HEK293 (cell line): ENCODE data around the gene CLDN18.

Experiments
- CTCF ChIA-PET: fragments of 350-600 bp; formaldehyde crosslinking; extraction: SDS; loops from one replicate; lab custom pipeline; 2021; ENCODE audit warnings: antibody characterized with exemption; lab: Yijun Ruan, JAX
- POLR2A ChIA-PET: fragments of 300-600 bp; formaldehyde crosslinking; extraction: SDS; loops from one replicate; lab custom pipeline; 2020; ENCODE audit warnings: antibody characterized with exemption, inconsistent platforms; lab: Yijun Ruan, JAX
- H3K27ac ChIP-seq: fragments of 200-500 bp; sonication (Bioruptor generic); 2 replicates; pipeline ENCODE4 v1.5.1; 2014; ENCODE audit warnings: low read depth, low read length, control low read depth, inconsistent platforms; ENCODE audit errors: extremely low read depth
- H3K36me3 ChIP-seq, 2 experiments: fragments of 200-500 bp in 1 of 2; sonication (Bioruptor generic) in 1 of 2; 1 replicate in 1 of 2; 2 replicates in 1 of 2; pipeline ENCODE4 v1.5.1; 2014 to 2017; ENCODE audit warnings: inconsistent platforms in 2 of 2, low read length in 2 of 2; ENCODE audit not compliant: control insufficient read depth in 2 of 2, insufficient read depth in 1 of 2
- H3K4me1 ChIP-seq: fragments of 200-500 bp; sonication (Bioruptor generic); 2 replicates; pipeline ENCODE4 v1.5.1; 2014; ENCODE audit warnings: mild to moderate bottlenecking, low read length, inconsistent platforms; ENCODE audit not compliant: control insufficient read depth, insufficient read depth
- H3K4me3 ChIP-seq: 2 replicates; pipeline ENCODE4 v1.5.1; 2011; ENCODE audit warnings: low read depth, mild to moderate bottlenecking, control low read depth, low read length, moderate library complexity
- H3K9me3 ChIP-seq: fragments of 200-500 bp; sonication (Bioruptor generic); 2 replicates; pipeline ENCODE4 v1.5.1; 2014; ENCODE audit warnings: low read depth, low read length, inconsistent platforms; ENCODE audit not compliant: control insufficient read depth, insufficient read depth
- EGR2 ChIP-seq: fragments of 450-650 bp; formaldehyde crosslinking; IDR thresholded peaks from 2 replicates; pipeline ENCODE4 v1.5.1; 2016; ENCODE audit warnings: low read depth, missing biosample characterization, missing genetic modification characterization
- GLI4 ChIP-seq: fragments of 450-650 bp; formaldehyde crosslinking; IDR thresholded peaks from 2 replicates; pipeline ENCODE4 v1.5.1; 2016; ENCODE audit warnings: missing biosample characterization, missing genetic modification characterization
- HOXD13 ChIP-seq: sonication (generic); formaldehyde crosslinking; IDR thresholded peaks from 2 replicates; pipeline ENCODE4 v1.8.0; 2022; ENCODE audit warnings: missing genetic modification reagents, borderline replicate concordance
- KLF1 ChIP-seq: fragments of 450-650 bp; formaldehyde crosslinking; IDR thresholded peaks from 2 replicates; pipeline ENCODE4 v1.5.1; 2016; ENCODE audit warnings: missing biosample characterization, missing genetic modification characterization
- SALL2 ChIP-seq: fragments of 450-650 bp; formaldehyde crosslinking; IDR thresholded peaks from 2 replicates; pipeline ENCODE4 v1.5.0; 2017; ENCODE audit warnings: missing biosample characterization, mild to moderate bottlenecking, missing genetic modification characterization, borderline replicate concordance
- TRIM28 ChIP-seq: IDR thresholded peaks from 2 replicates; pipeline ENCODE4 v1.6.1; 2011; ENCODE audit warnings: low read length, control low read depth, borderline replicate concordance
- YY2 ChIP-seq: fragments of 450-650 bp; formaldehyde crosslinking; IDR thresholded peaks from 2 replicates; pipeline ENCODE4 v1.5.1; 2016; ENCODE audit warnings: missing biosample characterization, missing genetic modification characterization
- ZBTB21 ChIP-seq: fragments of 450-650 bp; formaldehyde crosslinking; IDR thresholded peaks from 2 replicates; pipeline ENCODE4 v1.5.1; 2017; ENCODE audit warnings: missing biosample characterization, missing genetic modification characterization
- ZBTB48 ChIP-seq: fragments of 450-650 bp; formaldehyde crosslinking; IDR thresholded peaks from 2 replicates; pipeline ENCODE4 v1.5.1; 2016; ENCODE audit warnings: missing biosample characterization, missing genetic modification characterization
- ZNF121 ChIP-seq: fragments of 450-650 bp; formaldehyde crosslinking; IDR thresholded peaks from 2 replicates; pipeline ENCODE4 v1.5.1; 2016; ENCODE audit warnings: missing biosample characterization, missing genetic modification characterization
- ZNF133 ChIP-seq: fragments of 450-650 bp; formaldehyde crosslinking; IDR thresholded peaks from 2 replicates; pipeline ENCODE4 v1.5.1; 2016; ENCODE audit warnings: missing biosample characterization, missing genetic modification characterization
- ZNF174 ChIP-seq: fragments of 450-650 bp; formaldehyde crosslinking; IDR thresholded peaks from 2 replicates; pipeline ENCODE4 v1.5.0; 2017; ENCODE audit warnings: missing biosample characterization, mild to moderate bottlenecking, missing genetic modification characterization
- ZNF223 ChIP-seq: fragments of 450-650 bp; formaldehyde crosslinking; IDR thresholded peaks from 2 replicates; pipeline ENCODE4 v1.5.1; 2016; ENCODE audit warnings: missing biosample characterization, missing genetic modification characterization
- ZNF544 ChIP-seq: fragments of 450-650 bp; formaldehyde crosslinking; IDR thresholded peaks from 2 replicates; pipeline ENCODE4 v1.5.0; 2017; ENCODE audit warnings: missing biosample characterization, missing genetic modification characterization
- ZNF549 ChIP-seq: fragments of 450-650 bp; IDR thresholded peaks from 2 replicates; pipeline ENCODE4 v1.5.1; 2018; ENCODE audit warnings: missing biosample characterization, missing genetic modification characterization, mild to moderate bottlenecking, inconsistent platforms, moderate library complexity
- ZNF555 ChIP-seq: fragments of 450-650 bp; formaldehyde crosslinking; conservative IDR thresholded peaks from 2 replicates; pipeline ENCODE4 v1.5.1; 2017; ENCODE audit warnings: missing biosample characterization, mild to moderate bottlenecking, missing genetic modification characterization, inconsistent platforms
- ZNF560 ChIP-seq: fragments of 450-650 bp; formaldehyde crosslinking; IDR thresholded peaks from 2 replicates; pipeline ENCODE4 v1.5.1; 2017; ENCODE audit warnings: missing biosample characterization, missing genetic modification characterization, borderline replicate concordance
- ZNF701 ChIP-seq: fragments of 450-650 bp; formaldehyde crosslinking; IDR thresholded peaks from 2 replicates; pipeline ENCODE4 v1.5.1; 2016; ENCODE audit warnings: missing biosample characterization, missing genetic modification characterization
- ZNF830 ChIP-seq: fragments of 450-650 bp; IDR thresholded peaks from 2 replicates; pipeline ENCODE4 v1.5.0; 2018; ENCODE audit warnings: missing biosample characterization, missing genetic modification characterization, low read depth, mild to moderate bottlenecking, moderate library complexity
- ZSCAN16 ChIP-seq: fragments of 450-650 bp; formaldehyde crosslinking; IDR thresholded peaks from 2 replicates; pipeline ENCODE4 v1.5.1; 2016; ENCODE audit warnings: missing biosample characterization, missing genetic modification characterization
- TF ChIP-seq, protein P1 (sequence below): fragments of 450-650 bp; formaldehyde crosslinking; IDR thresholded peaks from 2 replicates; pipeline ENCODE4 v1.5.1; 2016; ENCODE audit warnings: missing biosample characterization, missing genetic modification characterization
- TF ChIP-seq, protein P2 (sequence below): fragments of 450-650 bp; formaldehyde crosslinking; IDR thresholded peaks from 2 replicates; pipeline ENCODE4 v1.5.1; 2016; ENCODE audit warnings: missing biosample characterization, missing genetic modification characterization, borderline replicate concordance
- TF ChIP-seq, protein P3 (sequence below): fragments of 450-650 bp; formaldehyde crosslinking; IDR thresholded peaks from 2 replicates; pipeline ENCODE4 v1.5.1; 2016; ENCODE audit warnings: missing biosample characterization, missing genetic modification characterization
- TF ChIP-seq, protein P4 (sequence below): fragments of 450-650 bp; formaldehyde crosslinking; IDR thresholded peaks from 2 replicates; pipeline ENCODE4 v1.5.1; 2016; ENCODE audit warnings: missing biosample characterization, missing genetic modification characterization

CLDN18 gene

DNA sequence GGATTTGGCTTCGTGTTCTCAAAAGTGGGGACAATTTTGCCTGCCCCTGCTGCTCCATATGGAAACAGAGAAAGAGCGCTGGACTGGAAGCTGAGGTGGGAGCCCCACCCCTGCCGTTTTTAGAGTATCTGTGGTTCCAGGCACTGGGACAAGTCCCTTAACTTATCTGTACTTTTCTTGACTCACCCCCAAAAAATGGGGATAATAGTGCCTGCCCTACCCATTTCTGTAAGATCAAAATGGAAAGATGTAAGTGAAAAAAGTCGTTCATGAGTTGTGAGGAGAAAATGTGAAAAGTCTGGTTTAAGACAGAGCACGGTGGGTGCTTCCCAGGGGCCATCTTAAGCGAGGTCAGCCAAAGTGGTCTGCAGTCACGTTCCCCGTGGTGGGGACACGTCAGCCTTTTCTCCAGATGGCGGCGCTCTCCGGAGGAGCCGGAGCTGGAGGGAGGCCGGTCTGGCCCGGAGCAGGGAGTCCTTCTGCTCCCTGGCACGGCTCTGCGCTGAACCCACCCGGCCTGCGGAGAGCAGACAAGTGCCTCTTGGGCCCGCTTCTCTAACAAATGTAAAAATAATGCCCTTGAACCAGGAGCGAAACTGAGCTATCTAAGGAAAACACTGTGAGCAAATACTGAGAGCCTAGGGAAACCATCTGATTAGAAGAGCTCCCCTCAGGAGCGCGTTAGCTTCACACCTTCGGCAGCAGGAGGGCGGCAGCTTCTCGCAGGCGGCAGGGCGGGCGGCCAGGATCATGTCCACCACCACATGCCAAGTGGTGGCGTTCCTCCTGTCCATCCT is at the start of gene CLDN18:
CLDN18 (plus strand) TSS at position 690 of the 797 bp plus-strand sequence; CDS start at position 751, 61 bp downstream.
- no peak within 1 kb of the TSS for H3K27ac ChIP-seq
- ChIA-PET CTCF (no interaction called here), POLR2A (no interaction called here)
- no peaks in the 10 kb centered on the region for H3K9me3 ChIP-seq
- H3K4me3 ChIP-seq, result no peak within 1 kb of the TSS
- no peak for TF ChIP-seq ZNF544 (tag by site-specific recombination)
- TF ChIP-seq HOXD13 (CRISPR knock-in tag), result no peak
- TF ChIP-seq ZNF121 (tag by site-specific recombination), result no peak
- TF ChIP-seq ZNF133 (tag by site-specific recombination), result no peak
- no peak for TF ChIP-seq ZNF223
- TF ChIP-seq, protein P1, sequence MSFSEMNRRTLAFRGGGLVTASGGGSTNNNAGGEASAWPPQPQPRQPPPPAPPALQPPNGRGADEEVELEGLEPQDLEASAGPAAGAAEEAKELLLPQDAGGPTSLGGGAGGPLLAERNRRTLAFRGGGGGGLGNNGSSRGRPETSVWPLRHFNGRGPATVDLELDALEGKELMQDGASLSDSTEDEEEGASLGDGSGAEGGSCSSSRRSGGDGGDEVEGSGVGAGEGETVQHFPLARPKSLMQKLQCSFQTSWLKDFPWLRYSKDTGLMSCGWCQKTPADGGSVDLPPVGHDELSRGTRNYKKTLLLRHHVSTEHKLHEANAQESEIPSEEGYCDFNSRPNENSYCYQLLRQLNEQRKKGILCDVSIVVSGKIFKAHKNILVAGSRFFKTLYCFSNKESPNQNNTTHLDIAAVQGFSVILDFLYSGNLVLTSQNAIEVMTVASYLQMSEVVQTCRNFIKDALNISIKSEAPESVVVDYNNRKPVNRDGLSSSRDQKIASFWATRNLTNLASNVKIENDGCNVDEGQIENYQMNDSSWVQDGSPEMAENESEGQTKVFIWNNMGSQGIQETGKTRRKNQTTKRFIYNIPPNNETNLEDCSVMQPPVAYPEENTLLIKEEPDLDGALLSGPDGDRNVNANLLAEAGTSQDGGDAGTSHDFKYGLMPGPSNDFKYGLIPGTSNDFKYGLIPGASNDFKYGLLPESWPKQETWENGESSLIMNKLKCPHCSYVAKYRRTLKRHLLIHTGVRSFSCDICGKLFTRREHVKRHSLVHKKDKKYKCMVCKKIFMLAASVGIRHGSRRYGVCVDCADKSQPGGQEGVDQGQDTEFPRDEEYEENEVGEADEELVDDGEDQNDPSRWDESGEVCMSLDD, result no peak
- no peak for TF ChIP-seq ZNF560
- no peak for TF ChIP-seq ZNF555 (tag by site-specific recombination)
- TF ChIP-seq ZNF174 (tag by site-specific recombination), result no peak
- no peak for TF ChIP-seq ZNF701 (tag by site-specific recombination)
- no peak for TF ChIP-seq ZSCAN16 (tag by site-specific recombination)
- peaks cover 0 to 4% of the 10 kb centered on the region in 2 experiments; a peak in 1 of 3 replicates for H3K36me3 ChIP-seq
- no peaks in the 10 kb centered on the region for H3K4me1 ChIP-seq

DNA sequence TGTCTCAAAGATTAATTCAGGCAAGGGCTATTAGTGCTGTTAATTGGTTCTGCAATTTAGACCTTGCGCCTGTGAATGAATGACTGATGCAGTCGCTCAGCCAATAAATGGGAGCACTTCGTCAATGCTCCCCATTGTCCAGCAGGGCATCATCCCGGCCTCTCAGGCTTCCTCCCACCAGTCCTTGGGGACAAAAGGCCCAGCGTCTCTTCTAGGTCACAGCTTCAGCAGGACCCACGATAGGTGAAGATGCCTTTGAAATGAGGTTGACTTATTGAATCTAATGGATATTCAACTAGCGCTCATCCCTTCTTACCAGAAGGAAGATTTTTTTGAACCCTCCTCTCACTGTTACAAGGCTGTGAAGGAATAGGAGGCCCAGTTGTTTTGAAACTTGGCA is 47.7 kb upstream of the CLDN18 start:
- no peaks in the 10 kb centered on the region for H3K9me3 ChIP-seq
- no peak overlapping the region for H3K27ac ChIP-seq
- no peak for TF ChIP-seq ZNF830 (tag by site-specific recombination)
- no peak for TF ChIP-seq SALL2
- no peak for TF ChIP-seq GLI4 (tag by site-specific recombination)
- no peak for TF ChIP-seq YY2
- no peak for TF ChIP-seq EGR2
- TF ChIP-seq, protein P2, sequence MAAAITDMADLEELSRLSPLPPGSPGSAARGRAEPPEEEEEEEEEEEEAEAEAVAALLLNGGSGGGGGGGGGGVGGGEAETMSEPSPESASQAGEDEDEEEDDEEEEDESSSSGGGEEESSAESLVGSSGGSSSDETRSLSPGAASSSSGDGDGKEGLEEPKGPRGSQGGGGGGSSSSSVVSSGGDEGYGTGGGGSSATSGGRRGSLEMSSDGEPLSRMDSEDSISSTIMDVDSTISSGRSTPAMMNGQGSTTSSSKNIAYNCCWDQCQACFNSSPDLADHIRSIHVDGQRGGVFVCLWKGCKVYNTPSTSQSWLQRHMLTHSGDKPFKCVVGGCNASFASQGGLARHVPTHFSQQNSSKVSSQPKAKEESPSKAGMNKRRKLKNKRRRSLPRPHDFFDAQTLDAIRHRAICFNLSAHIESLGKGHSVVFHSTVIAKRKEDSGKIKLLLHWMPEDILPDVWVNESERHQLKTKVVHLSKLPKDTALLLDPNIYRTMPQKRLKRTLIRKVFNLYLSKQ (tag by site-specific recombination), result no peak
- TF ChIP-seq ZBTB48 (tag by site-specific recombination), result no peak
- TF ChIP-seq, protein P3, sequence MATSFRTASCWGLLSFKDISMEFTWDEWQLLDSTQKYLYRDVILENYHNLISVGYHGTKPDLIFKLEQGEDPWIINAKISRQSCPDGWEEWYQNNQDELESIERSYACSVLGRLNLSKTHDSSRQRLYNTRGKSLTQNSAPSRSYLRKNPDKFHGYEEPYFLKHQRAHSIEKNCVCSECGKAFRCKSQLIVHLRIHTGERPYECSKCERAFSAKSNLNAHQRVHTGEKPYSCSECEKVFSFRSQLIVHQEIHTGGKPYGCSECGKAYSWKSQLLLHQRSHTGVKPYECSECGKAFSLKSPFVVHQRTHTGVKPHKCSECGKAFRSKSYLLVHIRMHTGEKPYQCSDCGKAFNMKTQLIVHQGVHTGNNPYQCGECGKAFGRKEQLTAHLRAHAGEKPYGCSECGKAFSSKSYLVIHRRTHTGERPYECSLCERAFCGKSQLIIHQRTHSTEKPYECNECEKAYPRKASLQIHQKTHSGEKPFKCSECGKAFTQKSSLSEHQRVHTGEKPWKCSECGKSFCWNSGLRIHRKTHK (tag by site-specific recombination), result no peak
- no peak for TF ChIP-seq ZNF549
- TF ChIP-seq ZBTB21, result no peak
- no peak for TF ChIP-seq TRIM28
- TF ChIP-seq, protein P4, sequence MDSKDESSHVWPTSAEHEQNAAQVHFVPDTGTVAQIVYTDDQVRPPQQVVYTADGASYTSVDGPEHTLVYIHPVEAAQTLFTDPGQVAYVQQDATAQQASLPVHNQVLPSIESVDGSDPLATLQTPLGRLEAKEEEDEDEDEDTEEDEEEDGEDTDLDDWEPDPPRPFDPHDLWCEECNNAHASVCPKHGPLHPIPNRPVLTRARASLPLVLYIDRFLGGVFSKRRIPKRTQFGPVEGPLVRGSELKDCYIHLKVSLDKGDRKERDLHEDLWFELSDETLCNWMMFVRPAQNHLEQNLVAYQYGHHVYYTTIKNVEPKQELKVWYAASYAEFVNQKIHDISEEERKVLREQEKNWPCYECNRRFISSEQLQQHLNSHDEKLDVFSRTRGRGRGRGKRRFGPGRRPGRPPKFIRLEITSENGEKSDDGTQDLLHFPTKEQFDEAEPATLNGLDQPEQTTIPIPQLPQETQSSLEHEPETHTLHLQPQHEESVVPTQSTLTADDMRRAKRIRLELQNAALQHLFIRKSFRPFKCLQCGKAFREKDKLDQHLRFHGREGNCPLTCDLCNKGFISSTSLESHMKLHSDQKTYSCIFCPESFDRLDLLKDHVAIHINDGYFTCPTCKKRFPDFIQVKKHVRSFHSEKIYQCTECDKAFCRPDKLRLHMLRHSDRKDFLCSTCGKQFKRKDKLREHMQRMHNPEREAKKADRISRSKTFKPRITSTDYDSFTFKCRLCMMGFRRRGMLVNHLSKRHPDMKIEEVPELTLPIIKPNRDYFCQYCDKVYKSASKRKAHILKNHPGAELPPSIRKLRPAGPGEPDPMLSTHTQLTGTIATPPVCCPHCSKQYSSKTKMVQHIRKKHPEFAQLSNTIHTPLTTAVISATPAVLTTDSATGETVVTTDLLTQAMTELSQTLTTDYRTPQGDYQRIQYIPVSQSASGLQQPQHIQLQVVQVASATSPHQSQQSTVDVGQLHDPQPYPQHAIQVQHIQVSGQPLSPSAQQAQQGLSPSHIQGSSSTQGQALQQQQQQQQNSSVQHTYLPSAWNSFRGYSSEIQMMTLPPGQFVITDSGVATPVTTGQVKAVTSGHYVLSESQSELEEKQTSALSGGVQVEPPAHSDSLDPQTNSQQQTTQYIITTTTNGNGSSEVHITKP, result no peak
- no peak for TF ChIP-seq KLF1 (tag by site-specific recombination)
- no peaks in the 10 kb centered on the region for H3K36me3 ChIP-seq
- no peak overlapping the region for H3K4me3 ChIP-seq
- CTCF ChIA-PET, result interaction anchor here (1.3 to 2.4 kb wide), 2 partner anchors 9 to 16 kb away, joined by 6 to 11 read pairs; no protein-coding TSS in a partner anchor
- no peaks in the 10 kb centered on the region for H3K4me1 ChIP-seq
- POLR2A ChIA-PET, result no interaction called here
